EL (cell line): ENCODE data around the gene SRP54.
"Not testable (repeated sequence)": the region's sequence is repeated elsewhere in the genome, so short reads cannot be mapped to it uniquely, and the experiment has no call there.

Experiments
- DNase-seq: peaks from one replicate; pipeline ENCODE4 v3.0.0-alpha.2; 2016

SRP54 gene

DNA sequence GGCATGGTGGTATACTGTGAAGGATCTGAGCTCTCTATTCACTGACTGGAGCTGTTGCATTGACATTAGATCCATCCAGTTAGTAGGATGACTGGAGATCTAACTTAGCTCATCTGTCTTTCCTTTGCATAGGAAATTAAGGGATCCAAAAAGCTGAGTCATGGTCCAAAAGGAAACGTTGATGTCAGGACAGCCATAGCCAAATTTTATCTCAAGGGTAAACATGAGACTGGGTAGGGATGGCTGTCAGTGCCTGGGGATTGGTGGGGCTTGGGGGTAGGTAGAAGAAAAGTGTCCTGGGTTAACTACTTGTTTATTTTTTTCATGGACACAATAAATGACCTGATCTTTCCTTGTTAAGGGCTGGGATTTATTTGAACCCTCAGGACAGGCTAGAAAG is 67.9 kb downstream of the SRP54 start:
- peak; percentile 63 for DNase-seq

DNA sequence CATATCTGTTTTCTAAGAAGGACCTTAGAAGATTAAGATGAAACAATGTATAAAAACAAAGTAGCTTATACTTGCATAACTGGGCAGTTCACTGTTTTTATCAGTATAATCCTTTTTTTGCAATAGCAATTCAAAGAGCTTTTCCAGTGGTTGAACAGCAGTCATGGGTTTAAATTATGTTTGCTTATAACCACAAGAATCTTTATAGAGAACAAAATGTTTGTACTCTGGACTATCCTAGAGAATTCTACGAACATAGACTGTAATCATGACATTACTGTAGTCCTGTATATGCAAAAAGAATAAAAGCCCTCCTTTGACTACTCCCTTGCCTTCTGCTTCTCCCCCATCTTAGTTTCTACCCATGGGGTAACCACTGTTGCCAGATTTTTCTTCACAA is 69.0 kb downstream of the SRP54 start:
- DNase-seq, result no peak

DNA sequence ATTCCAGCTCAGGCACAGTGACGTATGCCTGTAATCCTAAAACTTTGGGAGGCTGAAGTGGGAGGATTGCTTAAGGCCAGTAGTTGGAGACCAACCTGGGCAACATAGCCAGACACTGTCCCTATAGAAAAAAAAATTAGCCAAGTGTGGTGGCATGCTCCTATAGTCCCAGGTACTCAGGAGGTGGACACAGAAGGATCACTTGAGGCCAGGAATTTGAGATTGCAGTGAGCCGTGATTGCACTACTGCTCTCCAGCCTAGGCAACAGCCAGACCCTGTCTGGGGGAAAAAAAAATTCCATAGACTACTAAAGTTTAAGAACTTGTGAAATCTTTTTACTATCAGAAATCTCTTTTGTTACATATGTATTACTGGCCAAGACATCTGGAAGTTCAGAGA is 69.8 kb downstream of the SRP54 start:
- no peak for DNase-seq

DNA sequence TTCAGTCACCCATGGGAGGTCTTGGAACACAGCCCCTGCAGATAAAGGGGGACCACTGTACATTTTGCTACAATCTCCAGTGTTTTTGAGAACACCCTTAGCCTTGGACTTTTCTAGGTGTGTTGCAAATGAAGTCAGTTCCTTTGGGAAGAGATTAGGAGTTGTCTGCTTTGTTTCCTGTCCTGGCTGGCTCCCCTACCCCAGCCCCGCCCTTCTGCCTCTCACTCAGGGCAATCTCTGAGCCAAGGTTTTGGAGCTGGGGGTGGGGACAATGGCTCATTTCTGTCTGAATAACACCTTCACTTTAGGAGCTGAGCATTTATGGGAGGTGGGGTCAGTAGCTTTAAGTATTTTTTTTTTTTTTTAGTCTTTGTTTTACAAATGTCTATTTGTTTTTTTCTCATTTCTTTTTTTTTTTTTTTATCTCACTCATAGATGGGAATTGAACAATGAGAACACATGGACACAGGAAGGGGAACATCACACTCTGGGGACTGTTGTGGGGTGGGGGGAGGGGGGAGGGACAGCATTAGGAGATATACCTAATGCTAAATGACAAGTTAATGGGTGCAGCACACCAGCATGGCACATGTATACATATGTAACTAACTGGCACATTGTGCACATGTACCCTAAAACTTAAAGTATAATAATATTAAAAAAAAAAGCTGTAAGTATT is 78.5 kb downstream of the SRP54 start:
- DNase-seq, result not testable (repeated sequence)

DNA sequence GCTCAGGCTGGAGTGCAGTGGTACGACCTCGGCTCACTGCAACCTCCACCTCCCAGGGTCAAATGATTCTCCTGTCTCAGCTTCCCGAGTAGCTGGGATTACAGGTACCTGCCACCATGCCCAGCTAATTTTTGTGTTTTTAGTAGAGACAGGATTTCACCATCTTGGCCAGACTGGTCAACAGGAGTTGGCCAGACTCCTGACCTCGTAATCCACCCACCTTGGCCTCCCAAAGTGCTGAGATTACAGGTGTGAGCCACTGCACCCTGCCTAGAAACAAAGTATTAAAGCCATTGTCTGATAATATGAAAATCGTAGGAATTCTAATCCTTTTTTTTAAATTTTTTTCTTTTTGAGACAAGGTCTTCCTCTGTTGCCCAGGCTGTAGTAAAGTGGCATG is 82.9 kb downstream of the SRP54 start:
- not testable (repeated sequence) for DNase-seq

DNA sequence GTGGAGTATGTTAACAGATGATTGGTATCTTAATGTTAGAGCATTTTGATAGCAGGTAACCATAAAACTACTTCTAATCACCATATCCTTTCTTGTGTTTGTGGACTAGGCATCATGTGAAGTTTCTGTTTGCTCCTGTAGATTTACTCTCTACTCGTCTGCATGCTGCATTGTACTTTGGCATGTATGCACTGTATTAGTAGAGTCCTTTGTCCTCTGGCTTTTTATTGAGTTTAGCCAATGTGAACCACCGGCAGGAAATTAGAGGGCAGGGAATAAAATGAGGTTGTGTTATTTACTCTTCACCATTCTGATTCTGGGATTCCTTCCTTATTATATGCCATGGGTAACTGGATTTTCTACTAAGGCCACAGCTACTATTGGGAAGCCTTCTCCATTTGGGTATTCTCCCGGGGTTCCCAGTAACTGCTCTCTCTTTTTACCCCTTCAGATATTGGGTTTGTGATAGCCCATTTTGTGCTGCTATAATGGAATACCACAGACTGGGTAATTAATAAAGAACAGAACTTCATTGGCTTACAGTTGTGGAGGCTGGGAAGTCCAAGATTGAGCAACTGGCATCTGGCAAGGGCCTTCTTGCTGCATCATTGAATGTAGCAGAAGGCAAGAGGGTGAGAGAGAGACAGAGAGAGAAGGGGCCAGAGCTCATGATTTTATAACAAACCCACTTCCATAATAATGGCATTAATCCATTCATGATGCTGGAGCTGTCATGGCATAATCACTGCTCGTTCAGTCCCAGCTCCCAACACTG is 85.6 kb downstream of the SRP54 start:
- DNase-seq, result no peak

DNA sequence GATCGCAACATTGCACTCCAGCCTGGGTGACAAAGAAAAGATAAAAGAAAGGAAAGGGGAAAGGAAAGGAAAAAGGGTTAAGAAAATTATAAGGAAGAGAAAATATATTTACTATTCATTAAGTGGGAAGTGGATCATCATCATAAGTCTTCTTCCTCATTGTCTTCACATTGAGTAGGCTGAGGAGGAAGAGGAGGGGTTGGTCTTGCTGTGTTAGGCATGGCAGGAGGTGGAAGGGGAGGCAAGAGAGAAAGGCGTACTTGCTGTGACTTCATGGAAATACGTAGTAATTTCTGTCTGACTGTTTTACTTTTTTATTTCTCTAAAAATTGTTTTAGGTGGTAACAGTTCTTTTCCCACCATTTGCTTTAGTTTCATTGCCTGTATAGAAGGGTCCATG is 89.4 kb downstream of the SRP54 start:
- no peak for DNase-seq

DNA sequence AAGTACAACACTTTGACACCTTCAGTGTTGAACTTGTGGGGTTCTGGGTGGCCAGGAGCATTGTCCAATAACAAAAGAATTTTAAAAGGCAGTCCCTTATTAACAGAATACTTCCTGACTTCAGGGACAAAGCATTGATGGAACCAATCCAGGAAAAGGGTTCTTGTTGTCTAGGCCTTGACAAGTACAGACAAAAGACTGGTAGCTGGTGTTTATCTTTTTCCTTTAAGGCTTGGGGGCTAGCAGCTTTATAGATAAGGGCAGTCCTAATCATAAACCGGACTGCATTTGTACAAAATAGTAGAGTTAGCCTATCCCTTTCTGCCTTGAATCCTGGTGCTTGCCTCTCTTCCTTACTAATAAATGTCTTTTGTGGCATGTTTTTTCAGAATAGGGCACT is 90.7 kb downstream of the SRP54 start:
- DNase-seq, result no peak

DNA sequence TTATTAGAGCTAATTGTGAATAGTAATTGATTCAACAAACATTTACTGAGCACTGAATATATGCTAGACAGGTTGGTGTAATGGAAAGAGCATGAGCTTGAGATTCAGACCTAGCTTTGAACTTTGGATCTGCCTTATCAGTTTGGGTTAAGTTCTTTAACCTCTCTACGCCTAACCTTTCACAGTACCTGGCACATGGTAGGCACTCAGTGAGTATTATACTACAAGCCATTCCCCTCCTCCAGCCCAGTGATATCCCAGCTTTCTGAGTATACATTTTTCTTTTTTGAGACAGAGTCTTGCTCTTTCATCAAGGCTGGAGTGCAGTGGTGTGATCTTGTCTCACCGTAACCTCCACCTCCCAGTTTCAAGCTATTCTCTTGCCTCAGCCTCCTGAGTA is 95.3 kb downstream of the SRP54 start:
- DNase-seq, result no peak
